ENCODE results near the gene OR51D1.

OR51D1 gene

GRCh38 chr11:4611986-4612385, 25.3 kb upstream of the OR51D1 start:
- Histone ChIP-seq H3K36me3 (ENCODE audit: control insufficient read depth in 2 of 2, insufficient read depth in 1 of 2, low read length in 2 of 2) (no peaks in the 10 kb centered on the region), H3K4me1 (ENCODE audit: control insufficient read depth, insufficient read depth, low read length) (0 out of 2 replicates have a peak, but pooled peaks cover 2% of the 10 kb centered on the region), H3K9me3 (ENCODE audit: control insufficient read depth, insufficient read depth, low read depth, low read length) (no peaks in the 10 kb centered on the region), H3K27ac (ENCODE audit: extremely low read depth, low read depth, low read length) (no peak overlapping the region), H3K4me3 (ENCODE audit: low read depth, low read length) (no peak overlapping the region)
- TF ChIP-seq ZNF266 (tag by site-specific recombination; IDR thresholded peaks at IDR 0.05; ENCODE audit: low read depth) (no peak), ZNF639 (tag by site-specific recombination; IDR thresholded peaks at IDR 0.05) (no peak), ZNF76 (tag by site-specific recombination; IDR thresholded peaks at IDR 0.05; ENCODE audit: borderline replicate concordance, low read depth) (no peak), ZNF335 (tag by site-specific recombination; conservative IDR thresholded peaks at IDR 0.05) (no peak), ZNF629 (tag by site-specific recombination; IDR thresholded peaks at IDR 0.05) (no peak), ZNF23 (tag by site-specific recombination; IDR thresholded peaks at IDR 0.05; ENCODE audit: borderline replicate concordance) (no peak), ZNF677 (tag by site-specific recombination; IDR thresholded peaks at IDR 0.05) (no peak), ZNF311 (tag by site-specific recombination; IDR thresholded peaks at IDR 0.05; ENCODE audit: borderline replicate concordance) (no peak), ZNF558 (tag by site-specific recombination; IDR thresholded peaks at IDR 0.05) (no peak), SP2 (tag by site-specific recombination; IDR thresholded peaks at IDR 0.05) (no peak), ZNF623 (tag by site-specific recombination; IDR thresholded peaks at IDR 0.05) (no peak)
- ChIA-PET POLR2A (no interaction called here), CTCF (interaction anchor here (0.7 to 1.1 kb wide), 3 partner anchors 27 to 428 kb away, joined by 3 to 4 read pairs (median 3); no protein-coding TSS in a partner anchor)

GRCh38 chr11:4615856-4616444, 21.3 kb upstream of the OR51D1 start:
- TF ChIP-seq KLF8 (tag by site-specific recombination; IDR thresholded peaks at IDR 0.05), result no peak
- no peak for TF ChIP-seq WT1 (tag by site-specific recombination; IDR thresholded peaks at IDR 0.05)
- no peak overlapping the region for H3K4me3 ChIP-seq (ENCODE audit: low read depth, low read length)
- POLR2A ChIA-PET, result no interaction called here
- H3K9me3 ChIP-seq (ENCODE audit: control insufficient read depth, insufficient read depth, low read depth, low read length), result no peaks in the 10 kb centered on the region
- H3K36me3 ChIP-seq (ENCODE audit: control insufficient read depth in 2 of 2, insufficient read depth in 1 of 2, low read length in 2 of 2), result no peaks in the 10 kb centered on the region
- no peaks in the 10 kb centered on the region for H3K4me1 ChIP-seq (ENCODE audit: control insufficient read depth, insufficient read depth, low read length)
- CTCF ChIA-PET, result no interaction called here
- H3K27ac ChIP-seq (ENCODE audit: extremely low read depth, low read depth, low read length), result no peak overlapping the region

GRCh38 chr11:4619514-4619913, 17.8 kb upstream of the OR51D1 start:
- no peaks in the 10 kb centered on the region for H3K4me1 ChIP-seq (ENCODE audit: control insufficient read depth, insufficient read depth, low read length)
- no peak overlapping the region for H3K4me3 ChIP-seq (ENCODE audit: low read depth, low read length)
- H3K27ac ChIP-seq (ENCODE audit: extremely low read depth, low read depth, low read length), result no peak overlapping the region
- TF ChIP-seq ZNF155 (tag by site-specific recombination; IDR thresholded peaks at IDR 0.05) (no peak), ZNF639 (tag by site-specific recombination; IDR thresholded peaks at IDR 0.05) (no peak), ZNF600 (tag by site-specific recombination; IDR thresholded peaks at IDR 0.05) (no peak), ZNF239 (tag by site-specific recombination; IDR thresholded peaks at IDR 0.05) (no peak), ZNF654 (tag by site-specific recombination; IDR thresholded peaks at IDR 0.05; ENCODE audit: low read depth) (no peak)
- H3K9me3 ChIP-seq (ENCODE audit: control insufficient read depth, insufficient read depth, low read depth, low read length), result no peaks in the 10 kb centered on the region
- ChIA-PET POLR2A (no interaction called here), CTCF (no interaction called here)
- H3K36me3 ChIP-seq (ENCODE audit: control insufficient read depth in 2 of 2, insufficient read depth in 1 of 2, low read length in 2 of 2), result no peaks in the 10 kb centered on the region
